Heart left ventricle (tissue), 16 donors: ENCODE measurements around the gene ESYT3. TPM values are rescaled to one million over a fixed set of nuclear protein-coding genes. Genes with fewer than 3 reads are reported as not detected.
A peak's percentile ranks its signal among the peaks of the same experiment; 100 is the strongest.

Experiments
- ATAC-seq, 4 donors: fragments of 200-7000 bp; cut with Tn5 transposase; one replicate each; pipeline ENCODE4 v1.9.1; 2020 to 2022; ENCODE audit warnings: moderate library complexity in 4 of 4, mild to moderate bottlenecking in 3 of 4, moderate number of reproducible peaks in 1 of 4
- DNase-seq, 5 donors: peaks; one replicate each; pipeline ENCODE4 v3.0.0-alpha.2; 2020
- H3K27ac ChIP-seq, 12 donors: fragments of 200-600 bp; sonication (generic) in 4 of 12; one replicate each; pipeline versions ENCODE4 v1.5.0 to v1.8.0; 2016 to 2022; ENCODE audit warnings: mild to moderate bottlenecking in 2 of 12
- H3K27me3 ChIP-seq, 9 donors: fragments of 200-600 bp; sonication (generic) in 2 of 9; one replicate each; pipeline versions ENCODE4 v1.5.1 to v1.8.0; 2016 to 2022; ENCODE audit warnings: mild to moderate bottlenecking in 3 of 9
- H3K36me3 ChIP-seq, 9 donors: fragments of 200-600 bp; sonication (generic) in 2 of 9; one replicate each; pipeline versions ENCODE4 v1.5.0 to v1.8.0; 2018 to 2022; ENCODE audit warnings: mild to moderate bottlenecking in 2 of 9
- H3K4me1 ChIP-seq, 12 donors: fragments of 200-600 bp; sonication (generic) in 4 of 12; one replicate each; pipeline versions ENCODE4 v1.5.0 to v1.8.0; 2016 to 2022; ENCODE audit warnings: mild to moderate bottlenecking in 3 of 12
- H3K4me3 ChIP-seq, 12 donors: fragments of 200-600 bp; sonication (generic) in 4 of 12; one replicate each; pipeline versions ENCODE4 v1.5.0 to v1.8.0; 2017 to 2022; ENCODE audit warnings: mild to moderate bottlenecking in 9 of 12, moderate library complexity in 4 of 12
- H3K9me3 ChIP-seq, 12 donors: fragments of 200-600 bp; sonication (generic) in 4 of 12; one replicate each; pipeline versions ENCODE4 v1.5.0 to v1.8.0; 2016 to 2022; ENCODE audit warnings: mild to moderate bottlenecking in 1 of 12
- POLR2A ChIP-seq, 2 donors: fragments of 450-650 bp; IDR thresholded peaks; one replicate each; pipeline ENCODE4 v1.6.1; 2017; ENCODE audit warnings: antibody characterized with exemption in 2 of 2, mild to moderate bottlenecking in 2 of 2, moderate library complexity in 2 of 2
- WGBS, 4 donors: extraction: QIAGEN DNeasy Blood & Tissue Kit in 2 of 4; methylation state at CpG; one replicate each; pipeline versions ENCODE4 v1.1.5 to v1.1.7; 2013 to 2018; 5-methylcytosine and 5-hydroxymethylcytosine counted together
- intact Hi-C, 10 donors: fragments of 100-400 bp; cut with DNase I; formaldehyde crosslinking; loops; one replicate each; pipeline versions ENCODE4 v1.11.1 to v1.14.2; 2022
- polyA plus RNA-seq, 2 donors: library from polyadenylated mRNA; stranded (reverse); fragments of 200-250 nt; gene quantifications; one replicate each; pipeline ENCODE4 v1.2.3, GENCODE V29; 2013
- total RNA-seq, 9 donors: library from RNA; depleted of rRNA in 2 of 9; stranded (reverse); fragments of >200 nt in 2 of 9; fragmentation: NEBNext Ultra II Directional in 3 of 9; extraction: Animal tissue kit (Norgen Biotek cat#: 25700) in 3 of 9; gene quantifications; one replicate each; pipeline versions ENCODE4 v1.1.0 to v1.2.4, GENCODE V29; 2016 to 2023
- TF ChIP-seq, protein P1 (sequence below), 12 donors: fragments of 200-600 bp; sonication (generic) in 4 of 12; IDR thresholded peaks; one replicate each; pipeline versions ENCODE4 v1.5.0 to v1.8.0; 2018 to 2022; ENCODE audit warnings: antibody characterized with exemption in 12 of 12, mild to moderate bottlenecking in 5 of 12
- donor health status: ischemic (EF 13 %, LVEDD 7.1; RV severe dilation, severe dysfunction).
- donor health status: healthy with polysubstance abuse.
- donor health status: DM: no; HTN: yes; CAD: no.
- donor health status: DM: no; HTN: no; CAD: no.
- donor health status: ischemic (EF 25% LVEDD 6.9; RV normal size, moderate dysfunction).
- donor health status: ischemic (EF 25% LVEDD 5.7; RV mildly dilated, moderate dysfunction).
- donor health status: healthy.
- donor health status: DM: yes; HTN: yes; CAD: no.
- donor health status: ischemic (EF 35%, LVEDD 5.7; RV mildly dilated, moderate dysfunction).
- donor health status: nonischemic (EF 11% LVEDD 7.7; RV severe dilation, severe dysfunction).
- donor health status: DM: yes; HTN: yes; CAD: no.
- donor health status: PGD.
- donor health status: ischemic (EF 29% LVEDD 5.4; RV normal size, mild dysfunction).
- donor health status: nonischemic (EF 23%, LVEDD 6.1; RV moderate dilation, normal function).

Gene ESYT3
- total and polyA plus RNA-seq, 11 donors, result 0.42 to 2.7 (median 1.2) TPM

DNA sequence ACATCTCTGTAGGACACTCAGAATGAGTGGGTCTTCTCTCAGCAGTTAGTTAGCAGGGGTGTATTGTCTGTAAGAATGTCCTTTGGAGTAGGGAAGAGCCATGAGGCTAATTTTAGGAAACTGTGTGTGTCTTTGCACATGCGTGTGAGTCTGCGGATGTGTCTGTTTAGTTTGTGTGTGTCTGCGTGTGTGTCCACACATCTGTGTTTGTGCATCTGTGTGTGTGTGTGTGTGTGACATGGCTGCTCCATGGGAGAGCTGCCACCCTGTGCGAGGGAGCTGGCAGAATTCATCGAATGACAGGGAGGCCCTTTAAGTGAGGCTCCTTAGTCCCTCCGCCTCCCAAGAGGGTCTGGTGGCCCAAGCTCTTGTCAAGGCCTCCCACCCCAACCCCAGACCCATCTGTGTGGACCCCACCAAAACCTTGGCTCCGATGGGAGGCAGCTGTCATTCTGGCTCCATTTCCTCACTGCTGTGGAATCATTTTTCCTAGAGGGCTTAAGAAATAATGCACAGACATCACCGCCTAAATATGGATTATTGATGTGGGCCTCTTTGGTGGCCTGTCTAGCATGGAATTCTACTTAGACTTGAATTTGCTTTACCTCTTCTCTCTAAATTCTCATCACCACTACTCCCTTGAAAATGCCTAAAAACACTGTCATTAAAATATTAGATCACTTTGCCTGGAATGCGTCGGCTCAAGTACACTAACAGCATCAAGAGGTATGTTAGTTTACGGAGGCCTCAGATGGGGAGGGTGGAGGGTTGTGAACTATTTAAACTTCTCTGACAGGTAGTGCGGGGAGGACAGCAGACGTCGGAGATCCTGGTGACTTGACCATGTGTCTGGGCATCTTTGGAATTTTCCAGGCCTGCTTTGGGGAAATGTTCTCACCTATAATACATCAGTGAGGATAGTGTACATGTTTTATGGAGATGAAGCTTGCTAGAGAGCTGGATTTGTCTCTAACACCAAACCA, 9.4 kb downstream of the ESYT3 start:
- intact Hi-C loops, result no loop called here
- TF ChIP-seq, protein P1, sequence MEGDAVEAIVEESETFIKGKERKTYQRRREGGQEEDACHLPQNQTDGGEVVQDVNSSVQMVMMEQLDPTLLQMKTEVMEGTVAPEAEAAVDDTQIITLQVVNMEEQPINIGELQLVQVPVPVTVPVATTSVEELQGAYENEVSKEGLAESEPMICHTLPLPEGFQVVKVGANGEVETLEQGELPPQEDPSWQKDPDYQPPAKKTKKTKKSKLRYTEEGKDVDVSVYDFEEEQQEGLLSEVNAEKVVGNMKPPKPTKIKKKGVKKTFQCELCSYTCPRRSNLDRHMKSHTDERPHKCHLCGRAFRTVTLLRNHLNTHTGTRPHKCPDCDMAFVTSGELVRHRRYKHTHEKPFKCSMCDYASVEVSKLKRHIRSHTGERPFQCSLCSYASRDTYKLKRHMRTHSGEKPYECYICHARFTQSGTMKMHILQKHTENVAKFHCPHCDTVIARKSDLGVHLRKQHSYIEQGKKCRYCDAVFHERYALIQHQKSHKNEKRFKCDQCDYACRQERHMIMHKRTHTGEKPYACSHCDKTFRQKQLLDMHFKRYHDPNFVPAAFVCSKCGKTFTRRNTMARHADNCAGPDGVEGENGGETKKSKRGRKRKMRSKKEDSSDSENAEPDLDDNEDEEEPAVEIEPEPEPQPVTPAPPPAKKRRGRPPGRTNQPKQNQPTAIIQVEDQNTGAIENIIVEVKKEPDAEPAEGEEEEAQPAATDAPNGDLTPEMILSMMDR (IDR thresholded peaks at IDR 0.05), result no peak
- no peak for TF ChIP-seq POLR2A (IDR thresholded peaks at IDR 0.05)
- Histone ChIP-seq H3K9me3 (no peaks in the 10 kb centered on the region), H3K27me3 (no peaks in the 10 kb centered on the region), H3K4me3 (no peak overlapping the region), H3K27ac (no peak overlapping the region), H3K36me3 (no peaks in the 10 kb centered on the region), H3K4me1 (peaks cover 0 to 14% (median 1%) of the 10 kb centered on the region in 12 donors)
- WGBS, 4 donors, result 90 to 93% (median 92%) methylated on average over 14 of the region's 14 CpGs
- ATAC-seq (no peak), DNase-seq (peak in 1 of 5 donors; percentile 7)

DNA sequence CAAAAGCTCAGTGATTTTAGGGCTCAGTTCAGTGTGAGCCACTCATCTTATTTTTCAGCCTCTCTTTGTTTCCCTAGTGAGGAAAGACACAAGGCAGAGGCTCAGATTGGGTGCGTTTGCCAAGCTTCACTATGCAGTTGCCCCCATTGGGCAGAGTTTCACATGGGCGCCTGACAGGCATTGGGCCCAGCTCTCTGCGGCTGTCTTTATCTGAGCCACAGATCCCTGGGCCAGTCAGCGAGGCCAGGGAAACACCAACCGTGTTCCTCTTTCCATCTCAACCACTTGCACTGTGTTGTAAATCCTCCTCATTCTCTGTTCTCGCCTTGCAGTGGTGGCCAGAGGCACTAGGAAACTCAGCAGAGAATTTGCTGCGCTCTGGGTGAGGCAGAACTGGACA, 10.8 kb downstream of the ESYT3 start:
- Histone ChIP-seq H3K27ac (no peak overlapping the region), H3K4me1 (peaks cover 0 to 10% (median 1%) of the 10 kb centered on the region in 12 donors), H3K4me3 (no peak overlapping the region), H3K9me3 (no peaks in the 10 kb centered on the region), H3K36me3 (no peaks in the 10 kb centered on the region), H3K27me3 (no peaks in the 10 kb centered on the region)
- ATAC-seq (no peak), DNase-seq (peak in 1 of 5 donors; percentile 6)
- TF ChIP-seq POLR2A (IDR thresholded peaks at IDR 0.05), result no peak
- TF ChIP-seq, protein P1 (IDR thresholded peaks at IDR 0.05), result no peak
- intact Hi-C loops, result no loop called here
- 84 to 91% (median 89%) methylated on average over 5 to 7 of the region's 7 CpGs for WGBS, 4 donors

DNA sequence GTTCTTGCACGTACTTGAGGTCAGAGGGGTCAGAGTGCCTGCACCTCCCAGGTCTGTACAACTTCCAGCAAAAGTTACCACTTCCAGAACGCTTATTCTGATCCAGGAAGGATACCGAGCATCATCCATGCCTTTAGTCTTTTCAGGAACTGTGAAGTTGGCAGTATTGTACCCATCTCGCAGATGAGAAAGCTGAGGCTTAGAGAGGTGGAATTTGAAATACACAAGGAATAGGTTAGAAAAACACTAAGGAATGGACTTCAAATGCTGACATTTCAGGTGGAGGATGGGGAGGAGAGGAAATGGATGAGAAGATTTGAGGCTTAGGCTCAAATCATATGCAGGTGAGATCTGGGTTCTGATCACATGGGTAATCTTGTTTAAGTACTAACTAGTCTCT, 11.2 kb downstream of the ESYT3 start:
- intact Hi-C loops, result no loop called here
- DNase-seq (no peak), ATAC-seq (no peak)
- no peaks in the 10 kb centered on the region for H3K9me3 ChIP-seq
- TF ChIP-seq, protein P1 (IDR thresholded peaks at IDR 0.05), result no peak
- TF ChIP-seq POLR2A (IDR thresholded peaks at IDR 0.05), result no peak
- H3K4me3 ChIP-seq, result no peak overlapping the region
- no peaks in the 10 kb centered on the region for H3K36me3 ChIP-seq
- H3K27me3 ChIP-seq, result no peaks in the 10 kb centered on the region
- WGBS, 4 donors, result 86 to 96% (median 91%) methylated on average over 4 of the region's 4 CpGs
- peaks cover 0 to 6% (median 0%) of the 10 kb centered on the region in 12 donors for H3K4me1 ChIP-seq
- no peak overlapping the region for H3K27ac ChIP-seq

DNA sequence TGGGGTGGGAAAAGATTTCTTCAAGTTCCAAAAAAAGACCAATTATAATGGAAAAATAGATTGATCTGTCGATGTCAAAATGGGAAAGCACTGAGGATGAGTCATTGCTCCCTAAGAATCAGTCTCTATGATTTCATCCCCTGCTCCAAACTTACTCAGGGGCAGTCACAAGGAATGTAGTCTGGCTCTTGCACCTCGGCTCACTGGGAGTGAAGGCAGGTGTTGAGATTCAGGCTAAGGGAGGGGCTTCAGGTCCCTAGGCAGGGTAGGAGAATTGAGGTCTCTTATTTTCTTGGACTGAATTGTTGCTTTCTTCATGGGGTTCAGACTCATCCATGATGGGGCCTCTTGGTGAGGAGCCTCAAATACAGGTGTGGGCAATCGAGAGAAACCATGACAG, 14.2 kb downstream of the ESYT3 start:
- Histone ChIP-seq H3K4me3 (no peak overlapping the region), H3K27me3 (no peaks in the 10 kb centered on the region), H3K36me3 (no peaks in the 10 kb centered on the region), H3K4me1 (no peaks in the 10 kb centered on the region), H3K27ac (no peak overlapping the region), H3K9me3 (no peaks in the 10 kb centered on the region)
- no peak for TF ChIP-seq POLR2A (IDR thresholded peaks at IDR 0.05)
- TF ChIP-seq, protein P1 (IDR thresholded peaks at IDR 0.05), result no peak
- DNase-seq, result peak in 1 of 5 donors; percentile 2
- intact Hi-C loops, result no loop called here
- no peak for ATAC-seq
- WGBS, 4 donors, result 71 to 86% (median 80%) methylated on average over 3 of the region's 3 CpGs
